ENCODE data around the gene FSD2.
"Not testable (repeated sequence)": the region's sequence is repeated elsewhere in the genome, so short reads cannot be mapped to it uniquely, and the experiment has no call there.

- TF ChIP-seq POLR2A (conservative IDR thresholded peaks at IDR 0.05); SP1 (CRISPR knock-in tag; IDR thresholded peaks at IDR 0.05); SIX5 (IDR thresholded peaks at IDR 0.05; ENCODE audit: borderline replicate concordance in 1 of 2, insufficient read depth in 1 of 2, low read depth in 1 of 2, low read length in 2 of 2); ZNF253 (CRISPR knock-in tag; conservative IDR thresholded peaks at IDR 0.05): not testable (repeated sequence)
These were observed 39.7 kb downstream of the FSD2 start for GRCh38 chr15:82766201-82766600.
